Jurkat, Clone E6-1 (cell line): ENCODE measurements around the gene UAP1L1.

Experiments
- DNase-seq: peaks from one replicate; pipeline ENCODE4 v3.0.0-alpha.2; 2011; ENCODE audit warnings: low read depth, low spot score
- H3K4me3 ChIP-seq: 2 replicates; pipeline ENCODE4 v1.5.1; 2011; ENCODE audit warnings: mild to moderate bottlenecking, low read length, control low read depth, moderate library complexity

The UAP1L1 gene

DNA sequence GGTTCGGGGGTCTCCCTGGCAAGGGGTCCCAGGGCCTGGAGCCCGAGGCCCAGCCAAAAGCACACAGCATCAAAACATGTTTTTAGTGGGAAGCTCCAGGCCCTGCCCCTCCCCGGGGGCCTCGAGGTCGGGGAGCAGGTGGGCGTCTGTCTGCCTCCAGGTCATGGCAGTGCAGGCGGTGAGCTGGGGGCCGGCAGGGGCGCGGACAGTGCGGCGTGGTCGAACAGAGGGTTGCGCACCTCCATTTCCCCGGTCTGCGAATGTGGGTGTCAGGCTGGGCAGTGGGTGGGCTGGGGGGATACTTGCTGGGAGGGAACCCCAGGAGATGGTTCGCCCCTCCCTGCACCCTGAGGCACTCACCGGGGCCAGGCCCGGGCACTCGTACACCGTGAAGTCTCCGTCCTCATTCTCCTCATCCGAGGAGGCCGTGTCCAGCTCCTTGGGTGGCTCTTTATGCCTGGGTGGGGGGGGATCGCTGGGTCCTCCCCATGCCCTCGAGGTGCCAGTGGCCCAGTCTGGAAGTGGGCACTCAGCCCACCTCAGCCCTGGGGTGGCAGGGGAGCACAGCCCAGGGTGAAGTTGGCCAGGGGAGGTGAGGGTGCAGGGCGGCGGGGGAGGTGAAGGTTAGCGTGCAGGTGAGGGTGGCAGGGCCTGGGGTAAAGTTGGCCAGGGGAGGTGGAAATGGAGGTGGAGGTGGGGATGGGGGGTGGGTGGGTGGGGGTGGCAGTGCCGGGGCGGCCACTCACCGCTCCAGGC lies 37.5 kb upstream of the UAP1L1 start:
- H3K4me3 ChIP-seq = no peak overlapping the region
- DNase-seq = no peak

DNA sequence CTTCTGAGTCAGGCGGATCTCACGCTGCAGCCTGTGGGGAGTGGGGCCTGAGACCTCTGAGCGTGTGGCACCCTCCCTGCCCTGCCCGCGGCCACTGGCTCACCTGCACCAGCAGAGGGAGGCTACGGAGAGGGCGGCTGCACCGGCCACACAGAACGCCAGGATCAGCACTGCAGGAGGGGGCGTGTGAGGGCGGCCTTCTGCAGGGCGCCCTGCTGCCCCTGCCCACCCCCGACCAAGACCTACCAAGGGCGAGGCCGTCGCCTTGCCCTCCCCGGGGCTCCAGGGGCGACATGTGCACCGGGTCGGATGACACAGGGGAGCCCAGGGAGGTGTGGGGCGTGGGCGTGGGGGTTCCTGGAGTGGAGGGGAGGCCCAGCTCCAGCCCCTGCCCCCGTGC lies 36.7 kb upstream of the UAP1L1 start:
- no peak overlapping the region for H3K4me3 ChIP-seq
- DNase-seq = no peak

DNA sequence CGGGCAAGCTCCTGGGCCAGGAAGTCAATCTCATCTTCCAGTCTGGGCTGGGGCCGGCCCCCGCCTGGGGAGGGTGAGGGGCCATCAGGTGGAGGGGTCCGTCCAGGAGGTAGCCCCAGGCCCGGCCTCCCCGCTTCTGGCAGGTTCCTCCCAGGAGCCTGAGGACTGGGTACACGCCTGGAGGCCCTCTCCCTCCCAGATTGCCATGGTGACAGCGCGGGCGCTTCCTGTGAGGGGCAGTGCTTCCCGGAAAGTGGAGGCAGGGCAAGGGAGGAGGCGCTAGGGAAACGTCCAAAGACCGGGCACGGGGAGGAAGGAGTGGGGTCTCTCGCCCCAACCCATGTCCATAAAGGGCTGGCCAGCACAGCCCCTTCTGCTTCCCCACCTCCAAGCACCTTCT lies 36.2 kb upstream of the UAP1L1 start:
- DNase-seq = no peak
- H3K4me3 ChIP-seq = no peak overlapping the region

DNA sequence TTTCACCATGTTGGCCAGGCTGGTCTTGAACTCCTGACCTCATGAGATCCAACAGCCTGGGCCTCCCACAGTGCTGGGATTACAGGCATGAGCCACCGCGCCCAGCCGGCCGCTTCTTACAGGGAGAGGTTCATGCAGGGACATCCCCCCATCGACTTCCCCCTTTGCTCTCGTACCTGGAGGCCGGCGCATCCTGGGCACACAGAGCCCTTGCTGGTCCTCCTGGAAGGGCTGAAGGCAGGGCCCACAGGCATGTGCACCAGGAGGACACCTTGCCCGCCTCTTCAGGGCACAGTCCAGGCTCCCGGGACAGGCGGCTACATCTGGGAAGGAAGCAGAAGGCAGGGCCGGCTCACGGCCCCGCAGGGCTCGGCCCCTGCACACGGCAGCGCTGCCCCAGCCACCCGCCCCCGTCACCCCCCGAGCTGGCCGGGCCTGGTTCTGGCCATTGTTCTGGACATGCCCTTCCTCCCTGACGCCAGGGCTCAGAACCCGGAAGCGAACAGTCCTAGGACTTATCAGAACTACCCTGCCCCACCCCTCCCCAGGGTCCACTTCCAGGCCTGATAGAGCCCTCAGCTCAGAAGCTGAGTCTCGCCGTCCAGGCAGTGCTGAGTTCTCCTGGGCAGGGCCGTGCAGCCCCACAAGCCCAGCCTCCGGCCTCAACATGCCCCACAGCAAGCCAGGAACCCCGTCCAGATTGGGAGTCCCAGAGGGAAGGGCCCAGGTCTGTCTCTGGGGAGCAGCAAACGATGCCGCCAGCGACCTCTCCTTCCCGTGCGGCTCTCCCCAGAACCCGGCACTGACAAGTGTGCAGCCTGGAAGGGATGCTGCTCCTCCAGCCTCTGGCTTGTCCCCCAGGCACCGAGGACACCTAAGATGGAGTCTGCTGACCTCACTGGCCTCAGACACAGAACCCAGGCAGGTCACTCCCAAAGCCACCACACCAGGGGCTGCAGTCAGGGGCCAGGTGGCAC lies 34.3 kb upstream of the UAP1L1 start:
- no peak overlapping the region for H3K4me3 ChIP-seq
- DNase-seq = no peak

DNA sequence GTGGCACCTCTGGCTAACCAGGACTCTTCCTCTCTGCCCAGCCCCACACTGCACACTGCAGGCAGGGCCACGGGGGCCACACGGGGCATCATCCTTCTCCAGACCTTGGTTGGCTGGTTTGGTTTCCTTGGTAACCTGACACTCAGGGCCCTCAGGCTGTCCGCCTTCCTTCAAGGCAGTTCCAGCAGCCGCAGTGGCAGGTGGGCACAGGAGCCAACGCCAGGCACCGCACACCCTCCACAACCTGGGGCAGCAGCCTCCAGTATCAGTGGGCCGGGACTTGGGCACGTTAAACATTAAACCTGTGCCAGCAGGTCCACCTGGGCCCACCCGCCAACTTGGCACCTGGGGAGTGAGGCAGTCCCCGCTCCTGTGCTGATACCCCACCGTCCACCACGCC lies 33.3 kb upstream of the UAP1L1 start:
- H3K4me3 ChIP-seq = no peak overlapping the region
- no peak for DNase-seq

DNA sequence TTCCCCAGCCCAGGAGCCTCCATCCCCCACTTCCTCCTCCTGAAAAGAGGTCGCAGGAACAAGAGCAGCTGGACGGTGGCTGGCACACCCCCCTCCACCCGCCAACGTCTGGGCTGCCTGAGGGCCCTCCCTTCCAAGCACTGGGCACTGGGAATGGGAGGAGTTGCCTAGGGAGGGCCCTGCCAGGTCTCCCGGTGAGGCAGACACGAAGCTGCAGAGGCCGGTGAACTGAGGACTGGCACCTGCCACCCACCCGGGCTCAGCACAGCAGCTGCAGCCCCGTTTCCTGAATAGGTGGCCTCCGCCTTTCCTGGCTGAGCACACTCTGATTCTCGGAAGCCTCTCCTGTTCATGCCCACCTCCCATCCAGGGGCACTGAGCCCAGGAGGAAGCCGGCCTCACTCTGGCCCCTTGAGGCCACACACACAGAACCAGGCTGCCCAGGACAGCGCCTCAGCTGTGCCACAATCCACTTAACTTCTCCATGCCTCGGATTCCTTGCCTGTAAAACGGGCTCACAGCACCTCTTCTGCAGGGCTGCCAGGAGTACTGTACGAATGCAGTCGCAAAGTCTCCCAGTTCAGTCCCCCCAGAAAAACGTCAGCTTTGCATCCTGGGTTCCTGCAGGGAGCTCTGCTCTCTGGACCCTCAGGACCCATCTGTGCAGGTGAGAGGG lies 32.7 kb upstream of the UAP1L1 start:
- no peak overlapping the region for H3K4me3 ChIP-seq
- DNase-seq = no peak

DNA sequence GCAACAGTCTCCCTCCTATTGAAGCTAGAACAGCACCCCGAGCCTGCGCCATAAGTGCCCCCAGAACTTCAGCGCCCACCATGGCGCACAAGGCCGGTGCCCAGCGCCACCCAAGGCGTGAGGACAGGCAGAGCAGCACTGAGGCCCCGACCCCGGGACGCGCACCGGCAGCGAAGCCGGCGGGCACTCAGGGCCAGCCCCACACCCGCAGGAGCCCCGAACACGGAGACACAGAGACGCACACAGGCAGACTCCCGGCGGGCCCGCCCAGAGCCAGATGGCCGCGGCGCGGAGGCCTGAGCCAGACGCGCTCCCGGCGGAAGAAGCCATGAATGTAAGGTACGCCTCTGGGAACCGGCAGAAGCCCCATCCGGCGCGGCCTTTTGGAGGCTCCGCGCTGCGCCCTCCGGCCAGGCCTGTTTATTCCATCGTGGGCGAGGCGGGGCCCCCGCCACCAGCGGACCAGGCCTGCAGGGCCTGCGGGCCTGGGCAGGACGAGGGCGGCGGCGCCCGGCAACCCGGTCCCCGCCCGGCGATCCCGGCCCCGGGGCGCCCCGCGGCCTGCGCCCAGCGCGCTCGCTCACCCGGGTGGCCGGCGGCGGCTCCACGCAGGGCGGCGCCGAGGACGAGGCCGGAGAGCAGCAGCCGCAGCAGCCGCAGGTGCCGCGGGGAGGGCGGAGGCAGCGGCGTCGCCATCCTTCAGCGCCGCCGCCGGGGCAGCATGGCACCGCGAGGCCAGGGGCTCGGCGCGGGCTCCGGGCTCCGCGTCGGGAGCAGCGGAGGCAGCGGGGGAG lies 31.8 kb upstream of the UAP1L1 start:
- peak overlapping the region; percentile 59 for H3K4me3 ChIP-seq
- DNase-seq = no peak

DNA sequence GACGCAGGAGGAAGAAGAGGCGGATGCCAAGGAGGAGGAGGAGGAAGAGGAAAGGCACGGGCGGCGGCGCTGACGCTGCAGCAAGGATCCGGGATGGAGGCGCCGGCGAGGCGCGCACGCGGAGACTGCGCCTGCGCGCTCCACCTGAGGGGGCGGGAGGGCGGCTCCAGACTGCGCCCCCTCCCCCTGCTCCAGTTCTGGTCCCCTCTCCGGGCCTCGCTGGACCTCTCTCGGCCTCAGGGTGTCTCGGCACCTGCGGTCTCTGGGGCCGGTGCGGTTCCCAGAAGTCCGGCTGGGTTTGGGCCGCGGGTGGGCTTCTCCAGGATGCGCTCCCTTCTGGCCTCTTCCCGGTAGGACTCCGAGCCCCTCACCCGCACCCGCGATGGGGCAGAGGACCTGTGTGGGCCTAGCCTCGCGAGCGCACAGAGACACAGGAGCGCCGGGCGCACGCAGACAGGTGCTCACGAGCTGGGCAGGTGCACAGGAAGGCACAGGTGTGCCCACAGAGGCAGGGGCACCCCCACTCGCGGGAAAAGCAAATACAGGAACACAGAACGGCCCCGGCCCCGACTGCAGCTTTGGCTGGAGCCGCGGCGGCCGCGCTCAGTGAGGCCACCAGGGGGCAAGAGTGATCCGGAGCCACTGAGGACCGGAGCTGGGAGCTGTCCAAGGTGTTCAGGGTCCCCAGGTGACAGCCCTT lies 31.1 kb upstream of the UAP1L1 start, which contains the start of gene NPDC1:
Gene NPDC1 (minus strand): TSS at position 90 of the 700 bp plus-strand sequence. CDS start 188 bp downstream, outside the sequence.
- peak within 1 kb of the TSS; percentile 59 for H3K4me3 ChIP-seq
- peak; percentile 55 for DNase-seq

DNA sequence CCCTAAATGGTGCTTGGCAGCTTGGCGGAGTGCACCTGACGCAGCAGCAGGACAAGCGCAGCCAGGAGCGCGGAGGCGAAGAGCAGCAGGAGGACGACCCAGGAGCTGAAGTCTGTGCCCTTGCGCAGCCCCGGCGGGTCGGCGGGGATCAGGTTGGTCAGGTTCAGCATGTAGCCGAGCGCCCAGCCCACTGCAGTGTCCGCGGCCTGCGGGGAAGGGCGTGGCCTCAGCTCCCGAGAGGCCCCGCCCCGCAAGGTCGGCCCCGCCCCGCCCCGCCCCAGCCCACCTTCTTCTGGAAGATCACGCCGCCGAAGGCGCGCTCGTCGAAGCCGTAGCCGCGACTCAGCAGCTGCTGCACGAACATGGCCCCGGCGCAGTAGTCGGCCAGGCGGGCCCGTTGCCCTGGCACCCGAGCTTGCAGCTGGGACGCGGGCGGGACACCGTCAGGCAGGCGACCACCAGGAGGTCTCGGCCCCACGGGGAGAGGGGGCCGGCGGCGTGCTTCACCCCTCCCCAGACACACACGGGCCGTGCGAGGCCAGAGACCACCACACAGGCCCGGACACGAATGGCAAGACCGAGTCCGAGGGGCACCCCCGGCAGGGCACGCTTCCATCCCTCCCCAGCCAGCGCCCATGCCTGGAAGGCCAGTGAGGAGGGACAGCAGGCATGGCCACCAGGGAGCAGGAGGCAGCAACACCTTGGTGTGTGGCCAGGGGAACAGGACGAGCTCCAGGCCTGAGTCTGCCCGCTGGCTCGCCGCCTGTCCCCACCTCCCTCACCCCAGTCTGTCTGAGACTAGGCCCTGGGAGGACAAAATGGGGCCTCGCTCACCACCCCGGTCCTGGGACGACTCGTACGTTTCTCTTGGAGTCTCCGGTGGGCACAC lies 28.4 kb upstream of the UAP1L1 start:
- no peak for DNase-seq
- no peak overlapping the region for H3K4me3 ChIP-seq

DNA sequence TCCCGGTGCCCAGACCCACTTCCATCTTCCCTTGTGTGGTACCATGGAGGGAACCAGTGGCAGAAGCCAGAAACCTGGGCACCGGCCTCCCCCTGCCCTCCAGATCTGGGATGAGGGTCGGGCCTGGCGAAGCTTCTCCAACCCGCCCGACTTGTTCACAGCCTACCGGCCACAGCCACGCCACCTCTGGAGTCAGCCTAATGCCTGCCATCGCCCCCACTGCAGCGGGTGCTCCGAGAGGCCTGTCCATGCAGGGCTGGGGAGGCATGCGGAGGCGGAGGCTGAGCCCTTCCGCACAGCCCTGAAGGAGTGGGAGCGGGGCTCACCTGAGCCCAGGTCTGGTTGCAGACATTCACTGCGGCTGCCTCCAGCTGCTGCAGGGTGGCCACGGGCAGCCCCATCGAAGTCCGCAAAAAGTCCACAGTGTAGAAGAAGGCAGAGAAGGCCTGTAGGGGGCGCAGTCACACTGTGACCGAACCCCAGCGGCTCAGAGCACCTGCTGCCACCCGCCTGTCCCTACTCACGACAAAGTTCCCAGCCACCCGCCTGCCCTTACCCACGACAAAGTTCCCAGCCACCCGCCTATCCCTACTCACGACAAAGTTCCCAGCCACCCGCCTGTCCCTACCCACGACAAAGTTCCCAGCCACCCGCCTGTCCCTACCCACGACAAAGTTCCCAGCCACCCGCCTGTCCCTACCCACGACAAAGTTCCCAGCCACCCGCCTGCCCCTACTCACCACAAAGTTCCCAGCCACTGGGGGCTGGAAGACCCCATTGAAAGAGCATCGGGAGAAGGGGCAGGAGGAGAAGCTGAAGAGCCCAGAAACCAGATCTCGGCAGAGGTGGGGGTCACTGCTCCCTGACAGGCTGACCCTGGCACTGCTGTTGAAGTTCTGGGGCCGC lies 27.5 kb upstream of the UAP1L1 start:
- H3K4me3 ChIP-seq = no peak overlapping the region
- DNase-seq = no peak

DNA sequence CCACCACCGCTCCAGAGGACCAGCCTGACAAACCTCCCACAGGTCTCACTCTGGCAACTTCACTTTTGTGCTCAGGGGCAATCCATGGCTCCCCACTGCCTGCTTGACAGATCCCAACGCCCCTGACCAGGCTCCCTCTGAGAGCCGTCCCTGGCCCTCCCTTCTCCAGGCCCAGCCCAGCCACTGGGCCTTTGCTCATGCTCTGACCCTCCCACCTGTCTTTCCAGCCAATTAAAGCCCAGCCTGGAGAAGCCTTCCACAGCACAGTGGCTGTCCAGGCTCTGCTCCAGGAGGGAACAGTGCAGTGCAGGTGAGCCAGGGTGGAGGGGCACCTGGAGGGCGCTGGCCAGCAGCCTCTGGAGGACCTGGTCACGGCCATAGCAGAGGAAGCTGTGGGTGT lies 26.7 kb upstream of the UAP1L1 start:
- DNase-seq = no peak
- no peak overlapping the region for H3K4me3 ChIP-seq

DNA sequence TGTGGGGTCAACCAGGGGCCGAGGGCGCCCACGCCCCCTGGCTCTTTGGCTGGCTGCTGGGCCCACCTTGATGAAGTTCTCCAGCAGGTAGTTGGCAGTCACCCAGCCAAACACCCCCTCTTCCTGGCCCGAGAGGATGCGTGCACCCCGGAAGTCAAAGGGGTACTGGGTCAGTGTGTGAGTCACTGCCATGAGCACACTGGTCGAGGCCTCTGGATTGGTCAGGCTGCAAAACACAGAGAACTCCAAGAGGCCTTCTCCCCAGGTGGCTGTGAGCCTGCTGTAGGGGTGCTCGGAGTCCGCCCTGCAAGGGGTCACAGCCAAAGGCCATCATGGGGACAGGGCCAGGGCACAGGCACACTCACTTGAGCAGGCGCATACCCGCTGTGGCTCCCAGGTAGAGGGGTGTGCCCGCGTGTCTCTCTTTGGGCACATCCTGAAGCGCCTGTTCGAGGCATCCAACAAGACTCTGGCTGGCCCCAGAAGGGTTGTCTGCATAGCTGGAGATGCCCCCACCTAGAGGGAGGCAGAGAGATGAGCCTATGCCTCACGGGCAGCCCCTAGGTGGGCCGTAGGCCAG lies 26.1 kb upstream of the UAP1L1 start:
- no peak for DNase-seq
- no peak overlapping the region for H3K4me3 ChIP-seq

DNA sequence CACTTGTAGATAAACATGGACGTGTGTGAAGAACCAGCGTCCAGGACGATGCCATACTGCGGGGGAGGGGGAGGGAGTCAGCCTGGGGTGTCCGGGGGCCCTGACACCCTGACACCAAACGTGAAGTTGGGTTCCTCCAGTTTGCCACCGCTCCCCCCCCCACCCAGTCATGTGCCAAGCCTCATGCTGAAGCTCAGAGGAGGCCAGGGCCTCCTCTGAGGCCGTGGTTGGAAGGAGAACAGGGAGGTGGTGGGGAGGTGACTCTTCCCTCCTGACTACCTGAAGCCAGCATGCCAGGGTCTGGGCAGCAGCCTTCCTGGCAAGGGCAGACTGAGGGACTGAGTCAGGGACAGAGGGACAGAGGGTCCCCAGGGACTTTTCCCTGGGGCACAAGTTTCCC lies 25.0 kb upstream of the UAP1L1 start:
- no peak for DNase-seq
- no peak overlapping the region for H3K4me3 ChIP-seq

DNA sequence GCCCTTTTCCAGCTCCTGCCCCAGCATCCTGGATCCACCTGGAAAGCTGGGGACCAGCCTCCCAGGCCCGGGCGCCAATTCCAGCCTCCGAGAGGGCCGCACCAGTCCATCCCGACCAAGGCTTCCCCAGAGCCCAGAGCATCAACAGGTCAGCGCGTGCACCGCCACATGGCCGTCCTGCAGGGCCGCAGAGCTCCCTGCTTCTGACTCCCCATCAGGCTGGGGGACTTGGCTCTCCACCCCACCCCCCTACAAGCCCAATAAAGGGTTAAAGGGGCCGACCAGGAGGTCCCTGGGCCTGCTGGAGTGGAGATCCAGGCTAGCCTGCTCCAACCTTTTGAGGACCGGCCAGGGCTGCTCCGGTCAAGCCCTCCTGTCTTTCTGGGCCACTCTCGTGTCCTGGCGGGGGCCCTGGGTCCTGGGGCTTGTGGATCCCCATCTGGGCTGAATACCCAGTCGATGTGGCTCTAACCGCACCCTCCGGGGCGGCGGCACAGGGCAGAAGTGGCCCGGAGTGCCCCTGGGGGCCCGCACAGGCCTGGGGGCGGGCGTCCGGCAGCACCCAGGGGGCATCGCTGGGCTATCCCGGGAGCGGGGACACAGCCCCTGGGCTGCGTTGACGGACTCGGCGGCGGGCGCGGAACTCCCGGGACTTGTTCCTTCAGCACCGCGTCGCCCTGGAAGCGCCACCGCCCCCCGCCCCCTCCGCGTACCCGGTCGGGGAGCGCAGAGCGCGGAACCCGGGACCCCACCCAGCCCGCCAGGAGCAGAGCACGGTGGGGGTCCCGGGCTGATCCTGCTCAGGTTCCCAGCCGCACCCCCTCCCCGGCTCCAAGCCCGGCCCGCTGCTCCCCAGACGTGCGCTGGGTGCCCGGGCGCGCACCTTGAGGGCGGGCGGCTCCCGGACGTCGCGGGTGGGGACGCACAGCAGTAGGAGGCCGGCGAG lies 24.0 kb upstream of the UAP1L1 start:
- no peak overlapping the region for H3K4me3 ChIP-seq
- no peak for DNase-seq
